A673 (cell line): Measurements from ENCODE around the gene KRT81.

ENCODE experiments used
- EZH2 ChIP-seq: fragments of 200-600 bp; sonication (generic); IDR thresholded peaks from 2 replicates; pipeline ENCODE4 v1.6.1; 2017; ENCODE audit warnings: borderline replicate concordance, low read depth, mild to moderate bottlenecking, mixed read lengths, antibody characterized with exemption, low read length; ENCODE audit not compliant: poor library complexity, severe bottlenecking
- TF ChIP-seq, protein P1 (sequence below): fragments of 300-800, 200-600 bp; sonication (generic); conservative IDR thresholded peaks from 2 replicates; pipeline ENCODE4 v1.5.1; 2017; ENCODE audit warnings: low read depth, mild to moderate bottlenecking, antibody characterized with exemption, low read length, moderate library complexity, mixed read lengths

GRCh38 chr12:52321418-52321817 lies 30.1 kb upstream of the KRT81 start:
- TF ChIP-seq, protein P1, sequence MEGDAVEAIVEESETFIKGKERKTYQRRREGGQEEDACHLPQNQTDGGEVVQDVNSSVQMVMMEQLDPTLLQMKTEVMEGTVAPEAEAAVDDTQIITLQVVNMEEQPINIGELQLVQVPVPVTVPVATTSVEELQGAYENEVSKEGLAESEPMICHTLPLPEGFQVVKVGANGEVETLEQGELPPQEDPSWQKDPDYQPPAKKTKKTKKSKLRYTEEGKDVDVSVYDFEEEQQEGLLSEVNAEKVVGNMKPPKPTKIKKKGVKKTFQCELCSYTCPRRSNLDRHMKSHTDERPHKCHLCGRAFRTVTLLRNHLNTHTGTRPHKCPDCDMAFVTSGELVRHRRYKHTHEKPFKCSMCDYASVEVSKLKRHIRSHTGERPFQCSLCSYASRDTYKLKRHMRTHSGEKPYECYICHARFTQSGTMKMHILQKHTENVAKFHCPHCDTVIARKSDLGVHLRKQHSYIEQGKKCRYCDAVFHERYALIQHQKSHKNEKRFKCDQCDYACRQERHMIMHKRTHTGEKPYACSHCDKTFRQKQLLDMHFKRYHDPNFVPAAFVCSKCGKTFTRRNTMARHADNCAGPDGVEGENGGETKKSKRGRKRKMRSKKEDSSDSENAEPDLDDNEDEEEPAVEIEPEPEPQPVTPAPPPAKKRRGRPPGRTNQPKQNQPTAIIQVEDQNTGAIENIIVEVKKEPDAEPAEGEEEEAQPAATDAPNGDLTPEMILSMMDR: no peak
- no peak for TF ChIP-seq EZH2
